Common myeloid progenitor, CD34-positive (primary cell): ENCODE results near the gene PPM1F.

Experiments
- CTCF ChIA-PET: fragments of 350-600 bp; sonication (Branson Sonifier 250); formaldehyde crosslinking; loops from one replicate; lab custom pipeline; 2021; ENCODE audit warnings: antibody characterized with exemption; lab: Charles Lee
- POLR2A ChIA-PET: fragments of 350-600 bp; sonication (Branson Sonifier 250); formaldehyde crosslinking; loops from one replicate; lab custom pipeline; 2021; ENCODE audit warnings: antibody characterized with exemption; lab: Charles Lee
- DNase-seq, 3 donors: peaks; one replicate each; pipeline versions ENCODE4 v3.0.0 to v3.0.0-alpha.2; 2013
- H3K27ac ChIP-seq, 2 experiments: 1 replicate in 1 of 2; 2 replicates in 1 of 2; pipeline ENCODE4 v1.7.0; 2013; ENCODE audit warnings: inconsistent platforms in 2 of 2, low read length in 2 of 2, mild to moderate bottlenecking in 2 of 2, low read depth in 1 of 2, moderate library complexity in 1 of 2; ENCODE audit not compliant: severe bottlenecking in 2 of 2, insufficient read depth in 1 of 2, poor library complexity in 1 of 2
- H3K27me3 ChIP-seq, 5 experiments: replicated peaks in 2 of 5; 1 replicate in 3 of 5; 2 replicates in 2 of 5; pipeline versions ENCODE4 v1.6.1 to v1.7.0; 2013; ENCODE audit warnings: low read length in 4 of 5, mild to moderate bottlenecking in 2 of 5, moderate library complexity in 2 of 5, inconsistent platforms in 1 of 5; ENCODE audit not compliant: insufficient read depth in 5 of 5, control insufficient read depth in 4 of 5
- H3K36me3 ChIP-seq, 4 experiments: 1 replicate in 2 of 4; 2 replicates in 2 of 4; pipeline versions ENCODE4 v1.6.1 to v1.7.0; 2013; ENCODE audit warnings: low read length in 3 of 4, control low read depth in 1 of 4, mild to moderate bottlenecking in 1 of 4; ENCODE audit not compliant: control insufficient read depth in 4 of 4, insufficient read depth in 4 of 4
- H3K4me1 ChIP-seq, 4 experiments: 1 replicate in 3 of 4; 2 replicates in 1 of 4; pipeline versions ENCODE4 v1.6.1 to v1.7.1; 2013; ENCODE audit warnings: low read length in 3 of 4, mild to moderate bottlenecking in 3 of 4, control low read depth in 1 of 4, inconsistent platforms in 1 of 4, moderate library complexity in 1 of 4; ENCODE audit not compliant: control insufficient read depth in 4 of 4, insufficient read depth in 4 of 4; ENCODE audit errors: control extremely low read depth in 1 of 4
- H3K4me3 ChIP-seq, 7 experiments: 1 replicate in 4 of 7; 2 replicates in 3 of 7; pipeline versions ENCODE4 v1.5.1 to v1.7.0; 2013; ENCODE audit warnings: mild to moderate bottlenecking in 7 of 7, low read length in 6 of 7, moderate library complexity in 6 of 7, inconsistent platforms in 2 of 7, low read depth in 2 of 7, control low read depth in 1 of 7; ENCODE audit not compliant: insufficient read depth in 4 of 7, control insufficient read depth in 1 of 7; ENCODE audit errors: extremely low read depth in 1 of 7
- H3K9me3 ChIP-seq, 5 experiments: 1 replicate in 4 of 5; 2 replicates in 1 of 5; pipeline versions ENCODE4 v1.6.1 to v1.7.1; 2013; ENCODE audit warnings: low read length in 4 of 5, mild to moderate bottlenecking in 2 of 5, inconsistent platforms in 1 of 5, low read depth in 1 of 5, moderate library complexity in 1 of 5; ENCODE audit not compliant: control insufficient read depth in 4 of 5, insufficient read depth in 2 of 5; ENCODE audit errors: control extremely low read depth in 1 of 5
- WGBS: methylation state at CpG from one replicate; pipeline ENCODE4 v1.1.5; 2013; ENCODE audit not compliant: insufficient coverage; 5-methylcytosine and 5-hydroxymethylcytosine counted together

PPM1F gene

DNA sequence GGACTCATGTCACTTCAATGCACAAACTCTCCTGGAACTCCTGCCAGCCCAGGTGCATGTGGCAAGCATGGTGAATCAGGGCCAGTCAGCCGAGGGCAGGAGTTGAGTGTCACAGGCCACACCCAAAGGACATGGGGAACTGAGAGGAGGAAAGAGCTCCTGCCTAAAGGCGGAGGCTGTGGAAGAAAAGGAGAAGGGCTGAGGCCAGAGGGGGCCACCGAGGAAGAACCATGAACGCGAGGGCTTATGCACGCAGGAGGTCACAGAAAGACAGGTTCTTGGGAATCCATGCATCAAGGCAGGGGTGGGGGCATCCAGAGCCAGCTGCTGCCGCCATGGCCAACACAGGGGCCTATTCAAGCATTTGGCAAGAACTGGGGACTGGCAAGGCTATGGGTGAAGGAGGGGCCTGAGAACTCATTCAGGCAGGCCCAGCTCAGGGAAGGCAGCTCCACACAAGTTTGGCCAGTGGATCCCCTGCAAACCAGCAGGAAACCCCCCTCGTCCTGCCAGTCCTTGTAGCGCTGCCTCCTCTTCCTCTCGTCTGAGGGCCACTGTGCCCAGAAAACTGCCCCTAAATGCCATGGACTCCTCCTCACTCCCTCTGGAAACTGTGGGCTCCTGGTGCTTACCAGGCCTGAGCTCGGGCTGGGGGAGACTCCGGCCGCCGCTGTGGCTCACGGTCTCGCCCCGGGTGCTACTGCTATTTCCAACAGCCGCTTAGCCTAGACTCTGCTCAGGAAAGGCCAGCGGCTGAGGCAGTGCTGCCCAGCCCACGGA lies 15.4 kb downstream of the PPM1F start:
- Histone ChIP-seq H3K4me1 (peaks cover 13 to 72% (median 70%) of the 10 kb centered on the region in 4 experiments), H3K27me3 (no peaks in the 10 kb centered on the region), H3K27ac (peak overlapping the region; percentile 31 to 84), H3K9me3 (no peaks in the 10 kb centered on the region), H3K36me3 (peaks cover 10 to 72% (median 40%) of the 10 kb centered on the region in 4 experiments), H3K4me3 (peak overlapping the region in 2 of 7 experiments; percentile 6 to 19)
- ChIA-PET CTCF (interaction anchor here (0.9 to 8.3 kb wide), 15 partner anchors 10 to 222 kb away, joined by 3 to 182 read pairs (median 5); partner anchors contain the start of gene PPM1F), POLR2A (interaction anchor here (0.6 to 1.9 kb wide), 2 partner anchors 13 to 15 kb away, joined by 4 to 18 read pairs; partner anchors contain the start of gene PPM1F)
- no peak for DNase-seq
- 80% methylated on average over 17 of the region's 20 CpGs for WGBS

DNA sequence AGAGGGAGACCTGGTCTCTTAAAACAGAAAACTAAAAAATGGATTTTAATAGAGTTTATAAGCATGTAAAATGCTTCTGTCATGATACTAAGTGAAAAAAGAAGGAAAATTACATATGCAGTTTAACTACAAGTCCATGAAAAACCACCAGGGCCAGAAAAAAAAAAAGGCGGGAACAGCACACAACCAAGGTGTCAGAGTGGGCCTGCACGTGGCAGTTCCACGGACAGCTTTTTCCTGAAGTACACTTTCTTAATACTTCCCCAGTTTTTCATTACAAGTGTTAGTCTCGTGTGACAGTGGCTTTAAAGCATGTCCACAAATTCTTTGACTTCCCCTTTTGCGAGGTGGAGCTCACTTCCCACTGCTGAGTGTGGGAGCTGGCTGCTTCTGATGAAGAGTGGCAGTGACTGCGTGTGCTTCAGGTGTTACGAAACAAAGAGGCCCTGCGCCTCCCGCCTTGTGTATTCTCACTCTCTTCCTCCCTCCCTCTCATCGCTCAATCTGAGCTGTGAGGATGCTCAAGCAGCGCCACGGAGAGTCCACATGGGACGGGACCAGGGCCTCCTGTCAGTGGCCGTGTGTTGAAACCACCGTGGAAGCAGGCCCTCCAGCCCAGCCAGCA lies 16.4 kb downstream of the PPM1F start:
- Histone ChIP-seq H3K27me3 (no peaks in the 10 kb centered on the region), H3K4me3 (no peak overlapping the region), H3K9me3 (no peaks in the 10 kb centered on the region), H3K4me1 (peaks cover 10 to 63% (median 60%) of the 10 kb centered on the region in 4 experiments), H3K27ac (peak overlapping the region; percentile 31 to 84), H3K36me3 (peaks cover 10 to 69% (median 45%) of the 10 kb centered on the region in 4 experiments)
- peak; percentile 77 to 91 (median 88) for DNase-seq
- ChIA-PET CTCF (interaction anchor here (1.0 to 8.3 kb wide), 9 partner anchors 9 to 187 kb away, joined by 3 to 182 read pairs (median 7); partner anchors contain the start of gene PPM1F), POLR2A (interaction anchor here (1.0 kb wide), 1 partner anchor 16 kb away, joined by 3 read pairs; the partner anchor contains the start of gene PPM1F)
- 20% methylated on average over 9 of the region's 15 CpGs for WGBS

DNA sequence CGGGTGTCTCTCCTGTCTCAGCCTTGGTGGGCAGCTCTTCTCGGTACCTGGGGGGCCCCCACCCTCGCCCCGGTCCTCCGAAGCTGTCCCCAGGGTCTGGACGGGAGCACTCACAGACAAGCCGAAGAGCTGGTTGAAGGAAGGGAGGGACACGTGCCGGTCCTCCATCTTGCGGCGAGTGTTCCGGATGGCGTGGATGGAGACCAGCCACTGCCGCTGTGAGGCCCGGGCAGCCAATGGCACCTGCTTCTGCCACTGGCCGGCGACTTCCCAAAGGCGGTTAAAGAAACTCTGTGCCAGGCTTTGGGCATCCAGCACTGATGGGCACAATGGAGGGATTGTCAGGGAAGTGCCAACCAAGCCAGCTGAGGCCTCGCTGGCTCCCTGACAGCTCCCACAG lies 18.7 kb downstream of the PPM1F start:
- H3K27ac ChIP-seq: no peak overlapping the region
- POLR2A ChIA-PET: no interaction called here
- no peak overlapping the region for H3K4me3 ChIP-seq
- CTCF ChIA-PET: interaction anchor here (1.1 kb wide), 1 partner anchor 15 kb away, joined by 4 read pairs; no protein-coding TSS in a partner anchor
- no peak for DNase-seq
- no peaks in the 10 kb centered on the region for H3K9me3 ChIP-seq
- no peaks in the 10 kb centered on the region for H3K27me3 ChIP-seq
- peaks cover 8 to 39% (median 37%) of the 10 kb centered on the region in 4 experiments for H3K4me1 ChIP-seq
- WGBS: over 99% methylated on average over 18 of the region's 19 CpGs
- peaks cover 15 to 78% (median 54%) of the 10 kb centered on the region in 4 experiments for H3K36me3 ChIP-seq

DNA sequence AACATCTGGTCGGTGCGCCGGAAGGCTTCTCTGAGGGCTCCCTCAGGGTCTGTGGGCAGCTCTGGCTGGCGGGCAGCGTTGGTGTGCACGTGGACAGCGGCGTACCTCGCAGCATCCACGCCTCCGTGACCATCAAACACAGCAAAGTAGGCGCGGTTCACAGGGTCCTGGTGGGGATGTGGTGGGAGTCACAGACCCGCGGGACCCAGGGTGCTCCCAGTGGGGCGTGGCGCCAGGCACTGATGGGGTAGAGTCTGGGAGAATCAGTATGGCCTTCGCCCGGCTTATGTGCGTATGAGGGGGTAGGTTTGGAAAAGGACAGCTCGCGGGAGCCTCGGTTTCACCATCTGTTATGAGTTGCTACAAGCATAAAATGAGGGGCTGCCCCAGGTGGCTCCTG lies 19.2 kb downstream of the PPM1F start:
- Histone ChIP-seq H3K9me3 (no peaks in the 10 kb centered on the region), H3K36me3 (peaks cover 19 to 78% (median 58%) of the 10 kb centered on the region in 4 experiments), H3K27me3 (no peaks in the 10 kb centered on the region), H3K27ac (no peak overlapping the region), H3K4me3 (no peak overlapping the region), H3K4me1 (peaks cover 8 to 34% (median 32%) of the 10 kb centered on the region in 4 experiments)
- ChIA-PET CTCF (interaction anchor here (1.1 kb wide), 1 partner anchor 15 kb away, joined by 4 read pairs; no protein-coding TSS in a partner anchor), POLR2A (no interaction called here)
- WGBS: 98% methylated on average over 18 of the region's 23 CpGs
- DNase-seq: no peak

DNA sequence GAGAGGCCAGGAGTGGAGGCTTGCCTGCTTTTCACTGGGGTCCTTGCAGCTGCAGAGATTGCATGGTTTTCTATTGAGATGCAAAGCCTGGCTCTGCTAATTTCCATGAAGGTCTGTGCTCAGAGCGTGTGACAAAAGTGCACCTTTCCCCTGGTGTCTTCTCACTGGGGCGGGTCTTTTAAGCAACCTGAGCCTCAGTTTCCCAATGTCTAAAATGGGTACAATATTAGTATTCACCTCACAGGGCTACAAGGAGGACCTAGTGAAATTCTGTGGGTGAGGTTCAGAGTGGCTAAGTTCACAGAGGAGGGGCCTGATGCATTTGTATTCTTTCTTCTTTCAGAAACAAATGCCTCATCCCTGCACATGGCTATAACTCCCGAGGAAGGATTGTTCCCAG lies 20.3 kb downstream of the PPM1F start:
- POLR2A ChIA-PET: no interaction called here
- Histone ChIP-seq H3K4me1 (peaks cover 8 to 24% (median 21%) of the 10 kb centered on the region in 4 experiments), H3K9me3 (no peaks in the 10 kb centered on the region), H3K36me3 (peaks cover 19 to 83% (median 65%) of the 10 kb centered on the region in 4 experiments), H3K27ac (no peak overlapping the region), H3K27me3 (no peaks in the 10 kb centered on the region), H3K4me3 (no peak overlapping the region)
- 100% methylated on average over 3 of the region's 3 CpGs for WGBS
- no peak for DNase-seq
- CTCF ChIA-PET: no interaction called here

DNA sequence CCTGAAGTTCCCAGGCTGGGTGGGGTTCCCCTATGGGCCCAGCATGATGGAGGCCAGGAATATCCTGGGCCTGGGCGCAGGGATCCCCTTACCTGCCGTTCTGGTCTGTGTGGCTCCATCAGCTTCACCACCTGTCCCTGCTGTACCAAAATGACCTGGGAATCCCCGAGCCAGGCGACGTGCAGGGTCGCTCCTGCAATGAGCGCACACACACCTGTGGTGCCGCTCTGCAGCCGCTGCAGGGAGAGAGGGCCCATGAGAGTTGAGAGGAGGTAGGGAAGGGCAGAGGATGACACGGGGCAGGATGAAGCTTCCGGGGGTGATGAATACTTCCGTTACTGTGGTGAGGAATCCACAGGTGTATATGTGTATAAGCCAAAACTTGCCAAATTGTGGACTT lies 21.6 kb downstream of the PPM1F start:
- Histone ChIP-seq H3K9me3 (no peaks in the 10 kb centered on the region), H3K27ac (no peak overlapping the region), H3K4me3 (no peak overlapping the region), H3K27me3 (no peaks in the 10 kb centered on the region), H3K4me1 (peaks cover 7 to 11% (median 9%) of the 10 kb centered on the region in 4 experiments), H3K36me3 (peaks cover 22 to 89% (median 74%) of the 10 kb centered on the region in 4 experiments)
- CTCF ChIA-PET: no interaction called here
- no peak for DNase-seq
- 100% methylated on average over 9 of the region's 12 CpGs for WGBS
- POLR2A ChIA-PET: no interaction called here
